ENCODE results near the gene KIAA1671.

Gene KIAA1671

GRCh38 chr22:25051983-25052710 is 99.6 kb downstream of the KIAA1671 start:
- no peak for DNase-seq
- in situ Hi-C loops (cut with MboI; ENCODE audit: low pct_unique_long_range_greater_than_20kb, low sequenced_read_pairs), result no loop called here

GRCh38 chr22:25053153-25053805 is 100.8 kb downstream of the KIAA1671 start:
- DNase-seq, result no peak
- in situ Hi-C loops (cut with MboI; ENCODE audit: low pct_unique_long_range_greater_than_20kb, low sequenced_read_pairs), result no loop called here

GRCh38 chr22:25054943-25055511 is 102.5 kb downstream of the KIAA1671 start:
- in situ Hi-C loops (cut with MboI; ENCODE audit: low pct_unique_long_range_greater_than_20kb, low sequenced_read_pairs), result no loop called here
- no peak for DNase-seq

GRCh38 chr22:25057013-25057881 is 104.7 kb downstream of the KIAA1671 start:
- peak; percentile 69 for DNase-seq
- in situ Hi-C loops (cut with MboI; ENCODE audit: low pct_unique_long_range_greater_than_20kb, low sequenced_read_pairs), result no loop called here

GRCh38 chr22:25059438-25059837 is 106.9 kb downstream of the KIAA1671 start:
- in situ Hi-C loops (cut with MboI; ENCODE audit: low pct_unique_long_range_greater_than_20kb, low sequenced_read_pairs), result no loop called here
- no peak for DNase-seq

GRCh38 chr22:25060522-25061071 is 108.1 kb downstream of the KIAA1671 start:
- no peak for DNase-seq
- in situ Hi-C loops (cut with MboI; ENCODE audit: low pct_unique_long_range_greater_than_20kb, low sequenced_read_pairs), result no loop called here

GRCh38 chr22:25061134-25061533 is 108.6 kb downstream of the KIAA1671 start:
- in situ Hi-C loops (cut with MboI; ENCODE audit: low pct_unique_long_range_greater_than_20kb, low sequenced_read_pairs), result no loop called here
- no peak for DNase-seq

- in situ Hi-C loops (cut with MboI; ENCODE audit: low pct_unique_long_range_greater_than_20kb, low sequenced_read_pairs), result no loop called here
- peak; percentile 14 for DNase-seq
Observed at GRCh38 chr22:25061605-25062376, 109.3 kb downstream of the KIAA1671 start.

GRCh38 chr22:25062386-25063085 is 110.0 kb downstream of the KIAA1671 start:
- peak; percentile 11 for DNase-seq
- in situ Hi-C loops (cut with MboI; ENCODE audit: low pct_unique_long_range_greater_than_20kb, low sequenced_read_pairs), result no loop called here

GRCh38 chr22:25064894-25065560 is 112.5 kb downstream of the KIAA1671 start:
- no peak for DNase-seq
- in situ Hi-C loops (cut with MboI; ENCODE audit: low pct_unique_long_range_greater_than_20kb, low sequenced_read_pairs), result no loop called here

- in situ Hi-C loops (cut with MboI; ENCODE audit: low pct_unique_long_range_greater_than_20kb, low sequenced_read_pairs), result no loop called here
Observed at GRCh38 chr22:25066861-25067435, 114.4 kb downstream of the KIAA1671 start.

GRCh38 chr22:25067851-25068421 is 115.4 kb downstream of the KIAA1671 start:
- no peak for DNase-seq
- in situ Hi-C loops (cut with MboI; ENCODE audit: low pct_unique_long_range_greater_than_20kb, low sequenced_read_pairs), result no loop called here

More at GRCh38 chr22:25066861-25067435, 114.4 kb downstream of the KIAA1671 start:
- no peak for DNase-seq

- in situ Hi-C loops (cut with MboI; ENCODE audit: low pct_unique_long_range_greater_than_20kb, low sequenced_read_pairs), result no loop called here
- no peak for DNase-seq
Observed at GRCh38 chr22:25068707-25069106, 116.2 kb downstream of the KIAA1671 start.

- no peak for DNase-seq
- in situ Hi-C loops (cut with MboI; ENCODE audit: low pct_unique_long_range_greater_than_20kb, low sequenced_read_pairs), result no loop called here
Observed at GRCh38 chr22:25069426-25069757, 116.9 kb downstream of the KIAA1671 start.

GRCh38 chr22:25069758-25070481 is 117.4 kb downstream of the KIAA1671 start:
- no peak for DNase-seq

GRCh38 chr22:25070956-25071355 is 118.4 kb downstream of the KIAA1671 start:
- no peak for DNase-seq
- in situ Hi-C loops (cut with MboI; ENCODE audit: low pct_unique_long_range_greater_than_20kb, low sequenced_read_pairs), result no loop called here

More at GRCh38 chr22:25069758-25070481, 117.4 kb downstream of the KIAA1671 start:
- in situ Hi-C loops (cut with MboI; ENCODE audit: low pct_unique_long_range_greater_than_20kb, low sequenced_read_pairs), result no loop called here
